22Rv1 (cell line): ENCODE measurements around the gene CDC73.

Source experiments
- ZFX ChIP-seq: fragments of 450-650 bp; IDR thresholded peaks from 2 replicates; pipeline ENCODE4 v1.6.1; 2017; ENCODE audit warnings: antibody characterized with exemption, borderline replicate concordance
- TF ChIP-seq, protein P1 (sequence below): fragments of 450-650 bp; IDR thresholded peaks from 2 replicates; pipeline ENCODE4 v1.5.1; 2017; ENCODE audit warnings: mild to moderate bottlenecking

DNA sequence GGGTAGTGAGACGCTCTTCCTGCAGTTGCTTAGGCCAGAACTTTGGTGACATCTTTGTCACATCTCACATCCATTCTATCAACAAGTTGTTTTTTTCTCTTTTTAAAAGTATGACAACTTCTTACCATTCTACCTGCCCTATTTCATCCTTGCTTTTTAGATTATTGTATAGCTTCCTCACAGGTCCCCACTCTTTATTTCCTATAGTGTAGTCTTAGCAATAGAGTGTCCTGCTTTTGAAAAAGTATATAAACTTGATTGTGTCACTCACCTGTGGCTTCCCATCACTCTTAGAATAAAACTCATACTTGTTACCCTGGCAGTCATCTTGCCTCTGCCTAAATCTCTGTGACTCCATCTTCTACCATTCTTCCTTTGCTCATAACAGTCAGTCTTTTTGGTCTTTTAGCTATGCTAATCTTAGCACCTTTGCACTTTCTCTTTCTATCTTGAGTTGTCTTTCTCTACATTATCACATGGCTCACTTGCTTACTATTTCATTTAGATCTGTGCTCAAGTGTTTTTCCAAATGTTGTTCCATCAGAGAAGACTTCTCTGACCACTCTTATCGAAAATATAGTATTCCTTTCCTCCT is 9.5 kb downstream of the CDC73 start:
- TF ChIP-seq, protein P1, sequence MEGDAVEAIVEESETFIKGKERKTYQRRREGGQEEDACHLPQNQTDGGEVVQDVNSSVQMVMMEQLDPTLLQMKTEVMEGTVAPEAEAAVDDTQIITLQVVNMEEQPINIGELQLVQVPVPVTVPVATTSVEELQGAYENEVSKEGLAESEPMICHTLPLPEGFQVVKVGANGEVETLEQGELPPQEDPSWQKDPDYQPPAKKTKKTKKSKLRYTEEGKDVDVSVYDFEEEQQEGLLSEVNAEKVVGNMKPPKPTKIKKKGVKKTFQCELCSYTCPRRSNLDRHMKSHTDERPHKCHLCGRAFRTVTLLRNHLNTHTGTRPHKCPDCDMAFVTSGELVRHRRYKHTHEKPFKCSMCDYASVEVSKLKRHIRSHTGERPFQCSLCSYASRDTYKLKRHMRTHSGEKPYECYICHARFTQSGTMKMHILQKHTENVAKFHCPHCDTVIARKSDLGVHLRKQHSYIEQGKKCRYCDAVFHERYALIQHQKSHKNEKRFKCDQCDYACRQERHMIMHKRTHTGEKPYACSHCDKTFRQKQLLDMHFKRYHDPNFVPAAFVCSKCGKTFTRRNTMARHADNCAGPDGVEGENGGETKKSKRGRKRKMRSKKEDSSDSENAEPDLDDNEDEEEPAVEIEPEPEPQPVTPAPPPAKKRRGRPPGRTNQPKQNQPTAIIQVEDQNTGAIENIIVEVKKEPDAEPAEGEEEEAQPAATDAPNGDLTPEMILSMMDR: no peak
- no peak for TF ChIP-seq ZFX
